Testis (tissue), 2 donors: ENCODE results near the gene RASGRP4.

ENCODE experiments used
- POLR2A ChIP-seq: fragments of 450-650 bp; IDR thresholded peaks from one replicate; pipeline ENCODE4 v1.6.1; 2017; ENCODE audit warnings: antibody characterized with exemption, mild to moderate bottlenecking, moderate library complexity
- TF ChIP-seq, protein P1 (sequence below), 3 experiments: fragments of 450-650 bp in 2 of 3; fragments of 200-600 bp in 1 of 3; sonication (generic) in 1 of 3; IDR thresholded peaks; one replicate each; pipeline ENCODE4 v1.5.1; 2016 to 2019; ENCODE audit warnings: antibody characterized with exemption in 3 of 3, mild to moderate bottlenecking in 2 of 3, moderate library complexity in 1 of 3

DNA sequence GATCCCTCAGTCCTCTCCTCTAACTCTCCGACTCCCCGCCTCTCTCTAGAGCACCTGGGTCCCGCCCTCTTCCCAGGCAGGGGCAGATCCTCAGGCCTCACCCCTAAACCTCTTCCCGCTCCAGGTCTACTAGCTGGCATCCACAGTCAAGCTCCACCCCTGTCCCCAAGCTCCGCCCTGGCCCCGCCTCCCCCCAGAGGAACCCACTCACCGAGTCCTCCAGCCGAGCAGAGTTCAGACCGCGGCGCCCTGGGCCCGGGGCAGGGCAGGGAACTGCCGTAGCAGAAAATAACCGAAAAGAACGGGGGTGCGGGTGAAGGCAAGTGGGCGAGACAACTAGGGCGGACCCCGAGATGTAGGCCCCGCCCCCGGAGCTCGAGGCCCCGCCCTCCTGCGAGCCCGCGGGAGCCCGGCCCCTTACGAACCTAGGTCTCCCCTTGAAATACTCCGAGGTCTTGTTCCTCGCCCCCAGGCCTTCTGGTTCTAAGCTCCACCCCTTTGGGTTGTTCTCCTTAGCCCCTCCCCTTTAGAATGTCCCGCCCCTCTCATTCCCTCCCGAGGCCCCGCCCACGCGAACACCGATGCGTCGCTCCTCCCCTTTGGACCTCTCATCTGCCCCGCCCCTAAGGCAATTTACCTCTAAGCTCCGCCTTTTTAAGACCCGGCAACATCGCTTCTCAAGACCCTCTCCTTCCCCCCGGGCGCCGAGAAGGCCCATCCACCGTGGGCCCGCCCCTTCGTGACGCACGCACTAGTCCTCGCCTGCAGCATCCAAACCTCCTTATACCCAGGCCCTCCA, 38.3 kb downstream of the RASGRP4 start, which contains the start of gene GGN:
- TF ChIP-seq, protein P1, sequence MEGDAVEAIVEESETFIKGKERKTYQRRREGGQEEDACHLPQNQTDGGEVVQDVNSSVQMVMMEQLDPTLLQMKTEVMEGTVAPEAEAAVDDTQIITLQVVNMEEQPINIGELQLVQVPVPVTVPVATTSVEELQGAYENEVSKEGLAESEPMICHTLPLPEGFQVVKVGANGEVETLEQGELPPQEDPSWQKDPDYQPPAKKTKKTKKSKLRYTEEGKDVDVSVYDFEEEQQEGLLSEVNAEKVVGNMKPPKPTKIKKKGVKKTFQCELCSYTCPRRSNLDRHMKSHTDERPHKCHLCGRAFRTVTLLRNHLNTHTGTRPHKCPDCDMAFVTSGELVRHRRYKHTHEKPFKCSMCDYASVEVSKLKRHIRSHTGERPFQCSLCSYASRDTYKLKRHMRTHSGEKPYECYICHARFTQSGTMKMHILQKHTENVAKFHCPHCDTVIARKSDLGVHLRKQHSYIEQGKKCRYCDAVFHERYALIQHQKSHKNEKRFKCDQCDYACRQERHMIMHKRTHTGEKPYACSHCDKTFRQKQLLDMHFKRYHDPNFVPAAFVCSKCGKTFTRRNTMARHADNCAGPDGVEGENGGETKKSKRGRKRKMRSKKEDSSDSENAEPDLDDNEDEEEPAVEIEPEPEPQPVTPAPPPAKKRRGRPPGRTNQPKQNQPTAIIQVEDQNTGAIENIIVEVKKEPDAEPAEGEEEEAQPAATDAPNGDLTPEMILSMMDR (IDR thresholded peaks at IDR 0.05), result no peak
- no peak for TF ChIP-seq POLR2A
